ENCODE results near the gene MGST1.

GRCh38 chr12:16323638-16324037 lies 23.8 kb upstream of the MGST1 start:
- TF ChIP-seq, protein P1, sequence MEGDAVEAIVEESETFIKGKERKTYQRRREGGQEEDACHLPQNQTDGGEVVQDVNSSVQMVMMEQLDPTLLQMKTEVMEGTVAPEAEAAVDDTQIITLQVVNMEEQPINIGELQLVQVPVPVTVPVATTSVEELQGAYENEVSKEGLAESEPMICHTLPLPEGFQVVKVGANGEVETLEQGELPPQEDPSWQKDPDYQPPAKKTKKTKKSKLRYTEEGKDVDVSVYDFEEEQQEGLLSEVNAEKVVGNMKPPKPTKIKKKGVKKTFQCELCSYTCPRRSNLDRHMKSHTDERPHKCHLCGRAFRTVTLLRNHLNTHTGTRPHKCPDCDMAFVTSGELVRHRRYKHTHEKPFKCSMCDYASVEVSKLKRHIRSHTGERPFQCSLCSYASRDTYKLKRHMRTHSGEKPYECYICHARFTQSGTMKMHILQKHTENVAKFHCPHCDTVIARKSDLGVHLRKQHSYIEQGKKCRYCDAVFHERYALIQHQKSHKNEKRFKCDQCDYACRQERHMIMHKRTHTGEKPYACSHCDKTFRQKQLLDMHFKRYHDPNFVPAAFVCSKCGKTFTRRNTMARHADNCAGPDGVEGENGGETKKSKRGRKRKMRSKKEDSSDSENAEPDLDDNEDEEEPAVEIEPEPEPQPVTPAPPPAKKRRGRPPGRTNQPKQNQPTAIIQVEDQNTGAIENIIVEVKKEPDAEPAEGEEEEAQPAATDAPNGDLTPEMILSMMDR (IDR thresholded peaks at IDR 0.05): no peak
- no peak for TF ChIP-seq EP300 (IDR thresholded peaks at IDR 0.05)
- no peak for TF ChIP-seq POLR2A (IDR thresholded peaks at IDR 0.05; ENCODE audit: low read depth)
